ENCODE data around the gene RHEB.

RHEB gene

DNA sequence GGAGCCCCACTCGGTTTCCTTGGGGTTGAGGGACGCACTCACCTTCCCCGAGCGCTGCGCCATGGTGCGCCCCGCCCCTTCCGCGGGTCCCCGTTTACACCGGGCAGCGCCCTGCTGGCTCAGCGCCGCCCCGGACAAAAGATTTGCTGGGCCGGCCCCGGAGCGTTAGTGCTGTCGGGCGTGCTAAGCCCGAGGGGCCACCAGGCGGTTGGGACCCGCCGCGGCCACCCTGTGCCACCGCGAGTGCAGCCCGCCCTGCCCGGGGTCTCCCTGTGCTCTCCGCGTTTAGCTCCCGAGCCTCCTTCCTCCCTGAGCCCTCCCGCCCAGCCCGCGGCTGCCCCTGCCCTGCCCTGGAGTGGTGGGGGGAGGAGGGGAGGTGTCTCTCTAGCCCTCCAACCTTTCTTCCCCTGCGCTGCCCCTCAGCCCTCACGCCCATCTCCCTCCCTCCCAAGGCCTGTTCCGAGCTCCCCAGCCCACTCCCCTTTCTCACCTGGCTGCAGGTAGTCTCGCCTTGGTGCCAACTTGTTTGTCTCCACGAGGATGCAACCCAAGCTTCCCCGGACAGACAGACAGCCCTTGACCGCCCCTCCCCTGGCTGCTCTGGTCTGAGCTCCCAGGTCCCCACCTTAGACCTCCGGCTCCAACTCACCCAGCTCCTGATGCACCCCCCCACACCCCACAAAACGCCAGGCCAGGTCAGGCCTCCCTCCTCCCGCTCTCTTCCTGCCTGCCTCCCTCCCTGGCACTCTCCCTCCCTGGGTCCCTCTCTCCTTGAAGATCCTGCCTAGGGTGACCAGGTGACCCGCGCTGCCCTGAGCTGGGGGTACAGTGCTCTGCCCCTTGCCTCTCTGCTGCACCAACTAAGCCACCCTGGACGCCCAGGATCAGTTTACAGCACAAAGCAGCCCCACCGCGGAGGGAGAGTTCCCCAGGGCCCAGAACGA is 79.6 kb downstream of the RHEB start, which contains the start of gene CRYGN:
Gene CRYGN (minus strand): TSS at position 287 of the 944 bp plus-strand sequence. CDS start 224 bp downstream, at position 63.
- TF ChIP-seq, protein P1, sequence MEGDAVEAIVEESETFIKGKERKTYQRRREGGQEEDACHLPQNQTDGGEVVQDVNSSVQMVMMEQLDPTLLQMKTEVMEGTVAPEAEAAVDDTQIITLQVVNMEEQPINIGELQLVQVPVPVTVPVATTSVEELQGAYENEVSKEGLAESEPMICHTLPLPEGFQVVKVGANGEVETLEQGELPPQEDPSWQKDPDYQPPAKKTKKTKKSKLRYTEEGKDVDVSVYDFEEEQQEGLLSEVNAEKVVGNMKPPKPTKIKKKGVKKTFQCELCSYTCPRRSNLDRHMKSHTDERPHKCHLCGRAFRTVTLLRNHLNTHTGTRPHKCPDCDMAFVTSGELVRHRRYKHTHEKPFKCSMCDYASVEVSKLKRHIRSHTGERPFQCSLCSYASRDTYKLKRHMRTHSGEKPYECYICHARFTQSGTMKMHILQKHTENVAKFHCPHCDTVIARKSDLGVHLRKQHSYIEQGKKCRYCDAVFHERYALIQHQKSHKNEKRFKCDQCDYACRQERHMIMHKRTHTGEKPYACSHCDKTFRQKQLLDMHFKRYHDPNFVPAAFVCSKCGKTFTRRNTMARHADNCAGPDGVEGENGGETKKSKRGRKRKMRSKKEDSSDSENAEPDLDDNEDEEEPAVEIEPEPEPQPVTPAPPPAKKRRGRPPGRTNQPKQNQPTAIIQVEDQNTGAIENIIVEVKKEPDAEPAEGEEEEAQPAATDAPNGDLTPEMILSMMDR (IDR thresholded peaks at IDR 0.05): no peak
- DNase-seq (ENCODE audit: low spot score): no peak
- H3K27ac ChIP-seq: peak within 1 kb of the TSS; percentile 61 to 84
- peak within 1 kb of the TSS; percentile 57 for H3K4me3 ChIP-seq

DNA sequence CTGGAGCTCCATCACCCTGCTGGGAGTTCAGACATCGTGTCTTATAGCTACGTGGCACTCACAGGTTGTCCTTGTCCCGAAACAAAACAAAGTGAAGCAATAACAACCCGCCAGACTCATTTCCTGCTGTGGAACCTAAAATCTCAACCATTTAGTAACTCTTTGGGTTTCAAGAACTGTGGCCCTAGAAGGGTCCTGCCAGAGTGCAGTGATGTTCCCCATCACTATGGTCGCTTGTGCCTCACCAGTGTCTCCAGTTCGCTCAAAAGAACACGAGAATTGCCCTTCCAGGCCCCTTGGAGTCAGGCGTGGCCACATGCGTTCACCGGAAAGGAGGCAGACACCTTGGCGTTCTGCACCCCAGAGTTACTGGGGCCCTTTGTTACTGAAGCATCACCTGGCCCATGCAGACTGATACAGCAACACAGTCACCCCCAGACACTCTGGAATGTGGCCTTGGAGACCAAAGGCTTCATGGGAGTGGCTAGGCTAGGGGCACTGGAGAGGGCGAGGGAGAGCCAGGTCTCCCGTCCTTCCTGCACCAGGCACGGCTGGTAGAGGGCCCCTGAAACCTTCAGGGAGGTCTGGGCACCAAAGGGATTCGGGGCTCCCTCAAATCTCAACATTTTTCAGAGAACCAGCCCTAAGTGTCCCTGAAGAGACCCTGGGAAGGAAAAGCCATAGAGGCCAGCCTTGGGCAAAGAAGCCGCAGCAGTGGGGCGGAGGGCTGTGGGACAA is 80.7 kb downstream of the RHEB start:
- DNase-seq (ENCODE audit: low spot score): no peak
- Histone ChIP-seq H3K27ac (peak overlapping the region; percentile 22 to 84), H3K4me3 (no peak overlapping the region)
- TF ChIP-seq, protein P1 (IDR thresholded peaks at IDR 0.05): no peak

DNA sequence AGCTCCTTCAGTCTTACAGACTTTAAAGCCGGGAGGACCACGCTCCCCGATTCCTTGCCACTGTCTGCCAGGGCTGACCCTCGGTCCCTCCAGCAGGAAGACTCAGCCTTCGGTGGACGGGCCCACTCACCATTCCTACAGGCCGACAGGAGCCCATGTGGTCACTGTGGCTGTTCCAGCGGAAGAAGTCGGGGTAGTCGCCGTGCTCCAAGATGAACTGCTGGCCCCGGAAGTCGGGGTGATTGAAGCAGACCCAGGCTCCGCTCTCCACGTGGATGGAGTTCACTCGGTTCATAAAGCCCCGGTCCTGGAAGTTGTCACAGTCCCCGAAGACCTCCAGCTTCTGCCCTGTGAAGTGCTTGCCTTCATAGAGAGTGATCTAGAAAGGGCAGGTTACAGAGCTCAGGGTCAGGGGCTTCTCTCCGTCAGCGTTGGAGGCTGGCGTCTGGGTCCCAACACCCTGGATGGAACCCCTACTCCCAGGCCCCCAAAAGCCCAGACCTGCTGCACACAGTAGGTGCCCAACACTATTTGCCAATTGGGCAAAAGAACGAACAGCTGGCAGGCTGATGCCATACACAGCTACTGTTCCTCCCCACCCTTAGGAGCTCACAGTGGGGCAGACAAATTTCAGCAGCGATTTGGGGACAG is 81.7 kb downstream of the RHEB start:
- TF ChIP-seq, protein P1 (IDR thresholded peaks at IDR 0.05): no peak
- no peak for DNase-seq (ENCODE audit: low spot score)
- Histone ChIP-seq H3K4me3 (no peak overlapping the region), H3K27ac (peak overlapping the region; percentile 79 to 88)

DNA sequence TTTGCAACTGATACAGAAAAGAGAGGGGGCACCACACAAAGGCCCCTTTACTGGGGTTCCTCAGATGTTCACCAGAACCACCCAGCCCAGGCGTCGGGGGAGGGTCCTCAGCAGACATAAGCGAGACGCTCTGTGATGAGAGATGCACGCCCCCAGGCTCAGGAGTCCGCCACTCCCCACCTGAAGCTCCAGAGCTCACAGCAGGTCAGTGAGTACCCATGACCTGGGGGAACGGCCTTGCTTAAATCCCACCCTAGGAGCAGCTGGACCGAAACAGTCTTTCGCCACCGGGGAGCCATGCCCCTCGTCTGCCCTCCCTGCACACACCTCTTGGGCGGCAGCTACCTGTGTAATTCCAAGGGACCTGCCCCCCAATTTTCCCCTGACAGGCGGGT is 82.5 kb downstream of the RHEB start:
- TF ChIP-seq, protein P1 (IDR thresholded peaks at IDR 0.05): no peak
- Histone ChIP-seq H3K27ac (peak overlapping the region; percentile 79 to 88), H3K4me3 (no peak overlapping the region)
- DNase-seq (ENCODE audit: low spot score): no peak

DNA sequence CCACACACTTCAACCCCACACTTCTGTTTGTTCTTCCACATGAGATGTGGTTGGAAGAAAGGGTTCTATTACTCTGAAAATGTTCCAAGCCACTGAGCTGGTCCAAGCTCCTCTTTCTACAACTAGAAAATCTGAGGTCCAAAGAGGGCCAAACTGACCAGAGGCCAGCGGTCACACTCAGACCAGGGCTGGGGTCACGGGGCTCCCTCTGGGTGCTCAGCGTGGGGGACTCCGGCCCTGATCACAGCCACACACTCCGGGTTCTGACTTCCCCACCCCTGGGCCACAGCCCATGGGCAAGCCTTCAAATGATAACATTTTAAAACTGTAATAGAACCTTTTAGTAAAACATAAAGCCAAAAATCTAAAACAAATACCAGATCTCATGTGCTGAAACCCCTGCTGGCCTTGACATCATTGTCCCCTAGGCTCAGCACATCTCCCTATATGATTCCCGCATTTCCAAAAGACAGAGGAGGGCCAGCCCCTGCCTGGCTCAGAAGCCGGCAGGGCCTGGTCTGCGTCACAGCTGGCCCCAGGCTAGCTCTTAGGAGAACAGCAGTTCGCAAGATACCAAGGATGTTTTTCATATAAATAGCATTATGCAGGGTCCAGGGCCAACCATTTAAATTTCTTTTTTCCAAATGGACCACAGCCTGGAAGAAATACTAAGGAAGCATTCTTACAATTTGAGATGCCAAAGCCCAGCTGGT is 83.1 kb downstream of the RHEB start:
- TF ChIP-seq, protein P1 (IDR thresholded peaks at IDR 0.05): no peak
- DNase-seq (ENCODE audit: low spot score): peak; percentile 85
- Histone ChIP-seq H3K4me3 (no peak overlapping the region), H3K27ac (peak overlapping the region; percentile 79 to 88)

DNA sequence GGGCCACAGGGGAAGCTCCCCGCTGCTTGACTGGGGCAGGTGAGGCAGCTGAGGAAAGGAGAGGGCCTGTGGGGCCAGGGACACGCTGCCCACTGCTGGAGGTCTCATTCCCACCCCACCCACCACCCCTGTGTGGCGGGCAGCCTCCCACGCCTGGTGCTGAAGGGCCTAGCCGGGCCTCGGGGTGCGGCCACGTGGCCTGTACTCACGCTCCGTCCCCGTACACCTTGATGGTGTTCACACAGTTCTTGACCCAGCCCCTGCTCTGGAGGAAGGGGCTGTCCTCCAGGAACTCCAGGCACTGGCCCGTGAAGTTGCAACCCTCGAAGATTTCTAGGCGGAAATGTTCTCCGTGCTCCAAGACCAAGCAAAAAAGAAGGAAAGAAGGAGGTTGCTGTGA is 83.7 kb downstream of the RHEB start:
- Histone ChIP-seq H3K27ac (peak overlapping the region; percentile 79 to 88), H3K4me3 (no peak overlapping the region)
- DNase-seq (ENCODE audit: low spot score): no peak
- TF ChIP-seq, protein P1 (IDR thresholded peaks at IDR 0.05): no peak
